Peyer's patch (tissue), 4 donors: Measurements from ENCODE around the gene CDH23.

Source experiments
- POLR2A ChIP-seq, 2 donors: fragments of 450-650 bp; IDR thresholded peaks; one replicate each; pipeline ENCODE4 v1.5.1; 2017; ENCODE audit warnings: antibody characterized with exemption in 2 of 2, mild to moderate bottlenecking in 2 of 2, moderate library complexity in 2 of 2
- TF ChIP-seq, protein P1 (sequence below), 6 experiments: fragments of 450-650 bp in 4 of 6; fragments of 200-600 bp in 2 of 6; sonication (generic) in 1 of 6; IDR thresholded peaks; one replicate each; pipeline ENCODE4 v1.5.1; 2017 to 2019; ENCODE audit warnings: antibody characterized with exemption in 6 of 6, mild to moderate bottlenecking in 3 of 6, moderate library complexity in 1 of 6

DNA sequence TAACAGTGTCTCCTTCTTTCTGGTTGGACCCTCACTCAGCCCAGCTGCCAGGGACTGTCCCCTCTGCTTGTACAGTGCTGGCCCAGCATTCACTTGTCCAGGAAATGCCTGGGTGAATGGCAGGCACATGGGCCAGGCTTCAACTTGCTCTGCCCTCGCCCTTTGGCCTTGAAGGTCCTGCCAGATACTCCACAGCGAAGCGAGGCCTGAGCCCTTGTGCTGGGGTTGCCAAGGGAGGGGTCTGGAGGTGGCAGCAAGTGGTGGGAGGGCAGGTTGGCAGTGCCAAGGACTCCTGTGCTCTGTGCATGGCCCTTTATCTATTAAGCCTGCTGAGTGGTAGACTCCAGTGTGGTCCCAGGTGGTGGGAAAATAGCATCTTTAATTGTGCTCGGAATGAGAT, 75.7 kb downstream of the CDH23 start:
- TF ChIP-seq, protein P1, sequence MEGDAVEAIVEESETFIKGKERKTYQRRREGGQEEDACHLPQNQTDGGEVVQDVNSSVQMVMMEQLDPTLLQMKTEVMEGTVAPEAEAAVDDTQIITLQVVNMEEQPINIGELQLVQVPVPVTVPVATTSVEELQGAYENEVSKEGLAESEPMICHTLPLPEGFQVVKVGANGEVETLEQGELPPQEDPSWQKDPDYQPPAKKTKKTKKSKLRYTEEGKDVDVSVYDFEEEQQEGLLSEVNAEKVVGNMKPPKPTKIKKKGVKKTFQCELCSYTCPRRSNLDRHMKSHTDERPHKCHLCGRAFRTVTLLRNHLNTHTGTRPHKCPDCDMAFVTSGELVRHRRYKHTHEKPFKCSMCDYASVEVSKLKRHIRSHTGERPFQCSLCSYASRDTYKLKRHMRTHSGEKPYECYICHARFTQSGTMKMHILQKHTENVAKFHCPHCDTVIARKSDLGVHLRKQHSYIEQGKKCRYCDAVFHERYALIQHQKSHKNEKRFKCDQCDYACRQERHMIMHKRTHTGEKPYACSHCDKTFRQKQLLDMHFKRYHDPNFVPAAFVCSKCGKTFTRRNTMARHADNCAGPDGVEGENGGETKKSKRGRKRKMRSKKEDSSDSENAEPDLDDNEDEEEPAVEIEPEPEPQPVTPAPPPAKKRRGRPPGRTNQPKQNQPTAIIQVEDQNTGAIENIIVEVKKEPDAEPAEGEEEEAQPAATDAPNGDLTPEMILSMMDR (IDR thresholded peaks at IDR 0.05) = no peak
- no peak for TF ChIP-seq POLR2A (IDR thresholded peaks at IDR 0.05)
